IPS-11a (cell line): ENCODE results near the gene CDR2L.
"Not testable (repeated sequence)": the region's sequence is repeated elsewhere in the genome, so short reads cannot be mapped to it uniquely, and the experiment has no call there.

Experiments used
- H3K4me3 ChIP-seq: one replicate; pipeline ENCODE4 v1.5.1; 2013; ENCODE audit warnings: low read depth, low read length, control low read depth

Gene CDR2L

GRCh38 chr17:75036643-75037268 lies 49.3 kb downstream of the CDR2L start:
- H3K4me3 ChIP-seq, result no peak overlapping the region

GRCh38 chr17:75039238-75039637 lies 51.8 kb downstream of the CDR2L start:
- H3K4me3 ChIP-seq, result no peak overlapping the region

DNA sequence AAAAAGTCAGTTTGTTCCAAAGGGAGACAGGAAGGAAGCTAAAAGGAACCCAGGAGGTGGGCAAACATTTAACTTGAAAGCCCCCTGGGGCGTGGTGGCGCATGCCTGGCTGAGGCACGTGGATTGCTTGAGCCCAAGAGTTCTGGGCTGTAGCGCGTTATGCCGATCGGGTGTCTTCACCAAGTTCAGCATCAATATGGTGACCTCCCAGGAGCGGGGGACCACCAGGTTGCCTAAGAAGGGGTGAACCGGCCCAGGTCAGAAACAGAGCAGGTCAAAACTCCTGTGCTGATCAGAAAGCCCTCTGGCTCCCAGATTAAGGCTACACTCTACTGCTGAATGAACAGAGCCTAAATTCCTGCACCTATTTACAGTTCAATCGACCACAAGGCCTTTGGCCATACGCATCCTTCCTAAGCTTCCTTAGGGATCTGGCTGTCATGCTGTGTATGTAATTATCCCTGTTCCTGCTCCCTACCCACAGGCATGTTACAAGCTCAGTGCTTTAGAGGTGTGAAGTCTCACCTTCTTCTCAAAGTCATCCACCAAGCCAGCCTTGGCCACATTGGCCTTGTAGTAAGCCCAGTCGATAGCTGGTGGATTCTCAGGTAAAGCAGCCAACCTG lies 54.3 kb downstream of the CDR2L start:
- no peak overlapping the region for H3K4me3 ChIP-seq

DNA sequence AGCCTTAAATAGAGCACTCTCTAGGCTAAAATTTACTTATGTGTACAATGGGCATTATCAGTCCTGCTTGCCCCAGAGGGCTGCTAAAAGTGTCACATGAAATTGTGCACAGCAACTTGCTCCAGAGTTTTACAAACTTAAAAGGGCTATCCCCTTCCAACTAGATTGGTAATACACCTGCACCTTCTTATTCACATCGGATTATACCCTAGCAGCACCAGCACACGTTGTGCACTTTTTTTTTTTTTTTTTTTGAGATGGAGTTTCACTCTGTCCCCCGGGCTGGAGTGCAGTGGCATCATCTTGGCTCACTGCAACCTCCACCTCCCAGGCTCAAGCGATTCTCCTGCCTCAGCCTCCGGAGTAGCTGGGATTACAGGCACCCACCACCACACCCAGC lies 56.4 kb downstream of the CDR2L start:
- H3K4me3 ChIP-seq, result not testable (repeated sequence)

DNA sequence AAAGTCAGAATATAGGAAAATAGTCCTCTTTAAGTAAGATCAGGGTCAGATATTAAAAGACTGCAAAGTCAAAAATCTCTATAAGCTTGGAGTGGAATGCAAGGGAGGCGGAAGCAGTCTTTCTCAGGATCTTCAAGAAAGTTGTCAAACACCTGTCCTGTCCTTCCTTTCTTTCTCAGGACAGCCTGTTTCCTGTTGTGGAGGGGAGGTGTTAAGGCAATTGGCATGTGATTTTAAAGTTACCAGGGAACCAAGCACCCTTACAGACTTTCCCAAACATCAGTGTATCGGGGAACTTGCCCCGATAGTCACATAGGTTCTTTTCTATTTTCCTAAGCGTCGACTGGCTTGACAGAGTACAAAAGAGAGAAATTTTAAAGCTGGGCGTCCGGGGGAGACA lies 57.3 kb downstream of the CDR2L start:
- no peak overlapping the region for H3K4me3 ChIP-seq

DNA sequence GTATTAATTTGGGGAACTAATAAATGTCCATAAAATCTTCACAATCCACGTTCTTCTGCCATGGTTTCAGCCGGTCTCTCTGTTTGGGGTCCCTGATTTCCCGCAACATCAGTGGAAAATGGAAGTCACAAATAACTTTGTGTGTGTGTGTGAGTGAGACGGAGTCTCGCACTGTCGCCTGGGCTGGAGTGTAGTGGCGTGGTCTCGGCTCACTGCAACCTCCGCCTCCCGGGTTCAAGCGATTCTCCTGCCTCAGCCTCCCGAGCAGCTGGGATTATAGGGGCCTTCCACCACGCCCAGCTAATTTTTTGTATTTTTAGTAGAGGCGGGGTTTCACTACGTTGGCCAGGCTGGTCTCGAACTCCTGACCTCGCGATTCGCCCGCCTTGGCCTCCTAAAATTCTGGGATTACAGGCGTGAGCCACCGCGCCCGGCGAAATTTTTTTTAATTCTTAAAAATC lies 58.5 kb downstream of the CDR2L start:
- peak overlapping the region; percentile 98 for H3K4me3 ChIP-seq

DNA sequence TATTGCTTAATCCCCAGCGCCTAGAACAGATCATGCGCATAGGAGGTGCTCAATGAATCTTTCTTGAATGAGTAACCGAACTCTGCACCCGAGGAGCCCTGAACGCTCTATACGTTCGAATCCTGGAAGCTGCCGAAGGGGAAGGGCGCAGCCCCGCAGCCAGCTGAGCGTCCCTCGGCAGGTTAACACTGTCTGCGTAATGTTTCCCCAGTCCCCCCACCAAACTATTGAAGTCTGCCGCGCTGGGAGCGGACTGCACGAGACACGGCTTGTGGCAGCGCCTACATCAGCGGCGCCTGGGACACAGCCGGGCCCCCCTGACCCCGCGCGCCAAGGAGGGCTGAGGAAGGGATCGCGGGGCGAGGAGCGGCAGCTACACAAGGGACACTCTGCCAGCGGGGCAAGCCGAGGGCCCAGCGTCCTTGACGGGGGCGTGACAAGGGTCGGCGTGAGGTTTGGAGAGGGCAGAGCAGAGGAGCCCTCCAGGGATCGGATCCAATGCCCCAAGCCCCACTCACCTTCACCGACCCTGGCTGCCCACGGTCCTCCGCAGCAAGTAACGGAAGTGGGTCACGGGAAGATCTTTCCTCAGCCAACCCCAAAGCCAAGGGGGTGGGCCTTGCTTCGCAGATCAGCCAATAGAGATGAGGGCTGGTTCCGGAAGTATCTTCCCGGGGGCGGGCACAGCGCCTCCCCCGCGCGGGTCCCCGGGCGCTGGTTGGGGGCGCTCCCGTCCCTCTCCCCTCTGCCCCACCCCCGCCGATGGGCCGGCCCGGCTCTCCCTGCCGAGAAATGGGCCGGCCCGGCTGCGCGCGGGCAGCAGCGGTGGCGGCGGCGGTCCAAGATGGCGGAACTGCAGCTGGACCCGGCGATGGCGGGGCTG lies 59.2 kb downstream of the CDR2L start, which contains the start of the genes ATP5PD and KCTD2:
ATP5PD (minus strand) TSS at position 563 of the 883 bp plus-strand sequence. CDS start 4,319 bp downstream, outside the sequence.
KCTD2 (plus strand) TSS at position 819 of the 883 bp plus-strand sequence; CDS start at position 845, 26 bp downstream.
- H3K4me3 ChIP-seq, result peak within 1 kb of the TSS; percentile 98

- peak overlapping the region; percentile 86 for H3K4me3 ChIP-seq
These were observed 60.1 kb downstream of the CDR2L start for GRCh38 chr17:75047398-75048098.

DNA sequence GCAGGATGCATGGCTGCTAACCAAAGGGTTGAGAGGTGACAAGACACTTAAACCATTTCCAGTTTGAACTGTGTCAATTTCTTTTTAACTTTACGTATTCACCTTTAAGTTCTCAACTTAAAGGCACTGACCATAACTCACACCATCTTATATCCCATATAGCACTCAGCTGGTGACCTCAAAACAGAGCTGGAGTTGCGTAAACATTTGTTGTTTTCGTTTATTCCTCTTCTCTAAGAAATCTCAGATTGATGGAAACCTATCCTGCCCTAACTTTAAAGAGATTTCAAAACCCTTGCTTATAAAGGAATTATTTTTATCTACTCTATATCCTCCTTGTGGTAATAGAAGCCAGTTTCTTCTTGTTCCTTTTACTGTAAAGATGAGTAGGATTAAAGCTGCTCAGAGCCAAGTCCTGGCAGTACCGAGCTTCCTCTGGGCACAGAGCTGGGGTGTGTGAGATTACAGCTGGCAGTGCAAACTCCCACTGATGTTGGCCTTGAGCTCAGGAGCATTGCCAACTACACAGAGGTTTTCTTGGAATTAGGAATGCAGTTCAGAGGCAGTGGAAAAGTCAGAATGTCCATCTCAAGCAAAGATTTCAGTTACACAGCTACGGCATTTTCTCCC lies 60.9 kb downstream of the CDR2L start:
- peak overlapping the region; percentile 86 for H3K4me3 ChIP-seq

GRCh38 chr17:75049057-75049456 lies 61.6 kb downstream of the CDR2L start:
- H3K4me3 ChIP-seq, result no peak overlapping the region

DNA sequence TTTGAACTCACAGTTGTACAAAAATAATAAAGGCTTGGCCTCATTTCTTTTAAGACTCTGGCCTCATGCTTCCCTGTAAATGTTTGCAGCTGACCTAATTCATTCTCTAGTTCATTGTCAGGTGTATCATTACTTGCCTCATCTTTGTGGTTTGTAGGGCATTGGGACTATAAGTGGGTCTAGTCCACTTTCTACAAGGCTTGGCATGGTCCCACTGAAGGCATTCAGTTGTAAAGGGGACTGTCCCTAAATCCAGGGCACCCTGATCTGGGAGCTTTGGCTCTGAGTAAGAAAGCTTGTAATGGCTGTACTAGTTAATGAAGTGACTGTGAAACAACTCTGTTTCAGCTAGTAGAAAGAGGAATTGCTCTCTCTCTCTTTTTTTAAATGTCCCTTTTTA lies 62.3 kb downstream of the CDR2L start:
- no peak overlapping the region for H3K4me3 ChIP-seq

DNA sequence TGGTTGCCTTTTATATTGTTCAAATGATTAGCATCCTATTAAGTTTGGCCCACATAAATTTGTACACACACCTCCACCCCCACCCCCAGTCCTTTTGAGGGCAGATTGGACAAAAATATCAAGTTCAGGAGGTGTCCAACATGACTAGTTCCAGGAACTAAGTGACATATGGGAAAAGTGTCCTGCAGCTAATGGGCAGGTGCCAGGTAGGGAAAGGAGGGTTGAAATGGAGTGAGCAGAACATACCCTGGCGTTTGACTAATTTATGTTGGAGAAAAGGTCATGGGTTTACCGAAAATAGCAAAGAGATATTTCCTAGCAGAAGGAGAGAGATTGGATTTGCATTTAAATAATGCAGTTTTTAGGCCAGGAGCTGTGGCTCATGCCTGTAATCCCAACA lies 64.5 kb downstream of the CDR2L start:
- H3K4me3 ChIP-seq, result no peak overlapping the region
